Mesodermal cell (in vitro differentiated cells): ENCODE measurements around the gene COQ10B.

Experiments used
- H3K27ac ChIP-seq: 2 replicates; pipeline ENCODE4 v1.7.0; 2013; ENCODE audit warnings: mild to moderate bottlenecking, low read depth, low read length, moderate library complexity; ENCODE audit not compliant: severe bottlenecking
- H3K36me3 ChIP-seq: 2 replicates; pipeline ENCODE4 v1.7.1; 2013; ENCODE audit warnings: mild to moderate bottlenecking, low read length, moderate library complexity; ENCODE audit not compliant: control insufficient read depth, insufficient read depth
- H3K4me1 ChIP-seq: one replicate; pipeline ENCODE4 v1.7.1; 2013; ENCODE audit warnings: mild to moderate bottlenecking, low read length; ENCODE audit not compliant: insufficient read depth, control insufficient read depth, poor library complexity, severe bottlenecking
- H3K4me3 ChIP-seq: 2 replicates; pipeline ENCODE4 v1.7.0; 2013; ENCODE audit warnings: low read length, control low read depth, mild to moderate bottlenecking; ENCODE audit not compliant: insufficient read depth, poor library complexity, severe bottlenecking; ENCODE audit errors: extremely low read depth
- H3K9me3 ChIP-seq: 2 replicates; pipeline ENCODE4 v1.7.1; 2013; ENCODE audit warnings: mild to moderate bottlenecking, low read length, moderate library complexity; ENCODE audit not compliant: control insufficient read depth
- WGBS, 2 experiments: methylation state at CpG; one replicate each; pipeline ENCODE4 v1.1.5; 2013; ENCODE audit warnings: missing lambda C conversion rate in 2 of 2; ENCODE audit not compliant: insufficient coverage in 2 of 2; 5-methylcytosine and 5-hydroxymethylcytosine counted together

The COQ10B gene

GRCh38 chr2:197517150-197517549 lies 63.8 kb downstream of the COQ10B start:
- 80 to 88% methylated on average over 1 of the region's 2 CpGs for WGBS, 2 experiments
- Histone ChIP-seq H3K36me3 (peaks cover 25% of the 10 kb centered on the region), H3K27ac (no peak overlapping the region), H3K4me3 (peak overlapping the region; percentile 80), H3K4me1 (peaks cover 11% of the 10 kb centered on the region), H3K9me3 (no peaks in the 10 kb centered on the region)
